Common myeloid progenitor, CD34-positive (primary cell): ENCODE results near the gene GNPDA2.

Experiments
- CTCF ChIA-PET: fragments of 350-600 bp; sonication (Branson Sonifier 250); formaldehyde crosslinking; loops from one replicate; lab custom pipeline; 2021; ENCODE audit warnings: antibody characterized with exemption; lab: Charles Lee
- POLR2A ChIA-PET: fragments of 350-600 bp; sonication (Branson Sonifier 250); formaldehyde crosslinking; loops from one replicate; lab custom pipeline; 2021; ENCODE audit warnings: antibody characterized with exemption; lab: Charles Lee
- DNase-seq, 3 donors: peaks; one replicate each; pipeline versions ENCODE4 v3.0.0 to v3.0.0-alpha.2; 2013
- H3K27ac ChIP-seq, 2 experiments: 1 replicate in 1 of 2; 2 replicates in 1 of 2; pipeline ENCODE4 v1.7.0; 2013; ENCODE audit warnings: inconsistent platforms in 2 of 2, low read length in 2 of 2, mild to moderate bottlenecking in 2 of 2, low read depth in 1 of 2, moderate library complexity in 1 of 2; ENCODE audit not compliant: severe bottlenecking in 2 of 2, insufficient read depth in 1 of 2, poor library complexity in 1 of 2
- H3K27me3 ChIP-seq, 5 experiments: replicated peaks in 2 of 5; 1 replicate in 3 of 5; 2 replicates in 2 of 5; pipeline versions ENCODE4 v1.6.1 to v1.7.0; 2013; ENCODE audit warnings: low read length in 4 of 5, mild to moderate bottlenecking in 2 of 5, moderate library complexity in 2 of 5, inconsistent platforms in 1 of 5; ENCODE audit not compliant: insufficient read depth in 5 of 5, control insufficient read depth in 4 of 5
- H3K36me3 ChIP-seq, 4 experiments: 1 replicate in 2 of 4; 2 replicates in 2 of 4; pipeline versions ENCODE4 v1.6.1 to v1.7.0; 2013; ENCODE audit warnings: low read length in 3 of 4, control low read depth in 1 of 4, mild to moderate bottlenecking in 1 of 4; ENCODE audit not compliant: control insufficient read depth in 4 of 4, insufficient read depth in 4 of 4
- H3K4me1 ChIP-seq, 4 experiments: 1 replicate in 3 of 4; 2 replicates in 1 of 4; pipeline versions ENCODE4 v1.6.1 to v1.7.1; 2013; ENCODE audit warnings: low read length in 3 of 4, mild to moderate bottlenecking in 3 of 4, control low read depth in 1 of 4, inconsistent platforms in 1 of 4, moderate library complexity in 1 of 4; ENCODE audit not compliant: control insufficient read depth in 4 of 4, insufficient read depth in 4 of 4; ENCODE audit errors: control extremely low read depth in 1 of 4
- H3K4me3 ChIP-seq, 7 experiments: 1 replicate in 4 of 7; 2 replicates in 3 of 7; pipeline versions ENCODE4 v1.5.1 to v1.7.0; 2013; ENCODE audit warnings: mild to moderate bottlenecking in 7 of 7, low read length in 6 of 7, moderate library complexity in 6 of 7, inconsistent platforms in 2 of 7, low read depth in 2 of 7, control low read depth in 1 of 7; ENCODE audit not compliant: insufficient read depth in 4 of 7, control insufficient read depth in 1 of 7; ENCODE audit errors: extremely low read depth in 1 of 7
- H3K9me3 ChIP-seq, 5 experiments: 1 replicate in 4 of 5; 2 replicates in 1 of 5; pipeline versions ENCODE4 v1.6.1 to v1.7.1; 2013; ENCODE audit warnings: low read length in 4 of 5, mild to moderate bottlenecking in 2 of 5, inconsistent platforms in 1 of 5, low read depth in 1 of 5, moderate library complexity in 1 of 5; ENCODE audit not compliant: control insufficient read depth in 4 of 5, insufficient read depth in 2 of 5; ENCODE audit errors: control extremely low read depth in 1 of 5
- WGBS: methylation state at CpG from one replicate; pipeline ENCODE4 v1.1.5; 2013; ENCODE audit not compliant: insufficient coverage; 5-methylcytosine and 5-hydroxymethylcytosine counted together

GNPDA2 gene

GRCh38 chr4:44660396-44660795 is 66.0 kb downstream of the GNPDA2 start:
- H3K9me3 ChIP-seq = no peaks in the 10 kb centered on the region
- H3K27me3 ChIP-seq = peaks cover 0 to 2% (median 0%) of the 10 kb centered on the region in 5 experiments
- ChIA-PET POLR2A (no interaction called here), CTCF (no interaction called here)
- no peak overlapping the region for H3K27ac ChIP-seq
- no peak overlapping the region for H3K4me3 ChIP-seq
- WGBS = 60% methylated on average over 3 of the region's 3 CpGs
- peaks cover 0 to 2% (median 0%) of the 10 kb centered on the region in 4 experiments for H3K4me1 ChIP-seq
- H3K36me3 ChIP-seq = no peaks in the 10 kb centered on the region
- DNase-seq = no peak

DNA sequence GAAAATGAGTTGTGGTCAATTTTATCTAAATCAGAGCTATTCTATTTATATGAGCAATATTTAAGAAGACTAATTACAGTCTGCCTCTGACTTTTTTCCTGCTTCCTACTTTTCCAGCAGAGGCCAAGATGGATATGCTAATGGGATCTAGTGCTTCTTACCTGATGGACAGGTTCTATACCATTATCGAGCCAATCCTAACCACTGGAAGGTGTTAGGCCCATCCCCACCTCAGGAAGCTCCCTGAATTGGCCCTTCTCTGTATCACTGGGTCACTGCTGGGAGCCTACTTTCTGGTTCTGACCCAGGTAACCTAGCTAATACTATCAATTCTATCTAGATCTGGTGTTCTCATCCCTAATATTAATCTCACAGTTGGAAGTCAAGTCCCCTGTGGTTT is 74.4 kb downstream of the GNPDA2 start:
- Histone ChIP-seq H3K27me3 (peaks cover 0 to 5% (median 2%) of the 10 kb centered on the region in 5 experiments), H3K9me3 (no peaks in the 10 kb centered on the region), H3K4me1 (no peaks in the 10 kb centered on the region), H3K27ac (no peak overlapping the region), H3K4me3 (no peak overlapping the region), H3K36me3 (no peaks in the 10 kb centered on the region)
- POLR2A ChIA-PET = no interaction called here
- DNase-seq = no peak
- 100% methylated on average over 1 of the region's 1 CpG for whole genome bisulfite sequencing
- CTCF ChIA-PET = no interaction called here
